ENCODE data around the gene MIEF2. TPM values are rescaled to one million over a fixed set of nuclear protein-coding genes. Genes with fewer than 3 reads are reported as not detected.
A peak's percentile ranks its signal among the peaks of the same experiment; 100 is the strongest.

The MIEF2 gene
- total RNA-seq, 1 donor from 2014 or later, result 29.6 TPM

DNA sequence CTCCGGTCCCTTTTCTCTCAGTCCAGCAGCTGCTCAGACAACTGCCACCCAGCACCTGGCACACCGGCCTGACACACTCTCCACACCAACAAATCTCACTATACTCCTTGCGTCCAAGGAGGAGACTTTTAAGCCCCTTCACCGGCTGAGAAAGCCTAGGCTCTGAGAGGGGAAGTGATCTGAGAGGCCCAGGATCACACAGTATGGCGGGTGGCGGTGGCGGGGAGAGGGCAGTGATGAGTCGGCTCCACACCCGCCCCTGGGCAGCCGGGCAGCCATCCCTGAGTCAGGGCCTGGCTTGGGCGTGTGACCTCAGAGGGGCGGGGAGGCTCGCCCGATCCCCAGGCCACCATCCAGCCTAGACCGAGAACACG is 2.5 kb upstream of the MIEF2 start:
- Histone ChIP-seq H3K4me3 (ENCODE audit: low read depth, low read length) (peak overlapping the region; percentile 86), H3K36me3 (ENCODE audit: control insufficient read depth, insufficient read depth, low read length) (peaks cover 5% of the 10 kb centered on the region), H3K27me3 (ENCODE audit: control insufficient read depth, insufficient read depth, low read length) (no peaks in the 10 kb centered on the region)
- no peak for DNase-seq (ENCODE audit: low read depth)
- TF ChIP-seq, protein P1, sequence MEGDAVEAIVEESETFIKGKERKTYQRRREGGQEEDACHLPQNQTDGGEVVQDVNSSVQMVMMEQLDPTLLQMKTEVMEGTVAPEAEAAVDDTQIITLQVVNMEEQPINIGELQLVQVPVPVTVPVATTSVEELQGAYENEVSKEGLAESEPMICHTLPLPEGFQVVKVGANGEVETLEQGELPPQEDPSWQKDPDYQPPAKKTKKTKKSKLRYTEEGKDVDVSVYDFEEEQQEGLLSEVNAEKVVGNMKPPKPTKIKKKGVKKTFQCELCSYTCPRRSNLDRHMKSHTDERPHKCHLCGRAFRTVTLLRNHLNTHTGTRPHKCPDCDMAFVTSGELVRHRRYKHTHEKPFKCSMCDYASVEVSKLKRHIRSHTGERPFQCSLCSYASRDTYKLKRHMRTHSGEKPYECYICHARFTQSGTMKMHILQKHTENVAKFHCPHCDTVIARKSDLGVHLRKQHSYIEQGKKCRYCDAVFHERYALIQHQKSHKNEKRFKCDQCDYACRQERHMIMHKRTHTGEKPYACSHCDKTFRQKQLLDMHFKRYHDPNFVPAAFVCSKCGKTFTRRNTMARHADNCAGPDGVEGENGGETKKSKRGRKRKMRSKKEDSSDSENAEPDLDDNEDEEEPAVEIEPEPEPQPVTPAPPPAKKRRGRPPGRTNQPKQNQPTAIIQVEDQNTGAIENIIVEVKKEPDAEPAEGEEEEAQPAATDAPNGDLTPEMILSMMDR (IDR thresholded peaks at IDR 0.05; ENCODE audit: insufficient read depth, low read length, poor library complexity, severe bottlenecking), result peak; percentile 16

DNA sequence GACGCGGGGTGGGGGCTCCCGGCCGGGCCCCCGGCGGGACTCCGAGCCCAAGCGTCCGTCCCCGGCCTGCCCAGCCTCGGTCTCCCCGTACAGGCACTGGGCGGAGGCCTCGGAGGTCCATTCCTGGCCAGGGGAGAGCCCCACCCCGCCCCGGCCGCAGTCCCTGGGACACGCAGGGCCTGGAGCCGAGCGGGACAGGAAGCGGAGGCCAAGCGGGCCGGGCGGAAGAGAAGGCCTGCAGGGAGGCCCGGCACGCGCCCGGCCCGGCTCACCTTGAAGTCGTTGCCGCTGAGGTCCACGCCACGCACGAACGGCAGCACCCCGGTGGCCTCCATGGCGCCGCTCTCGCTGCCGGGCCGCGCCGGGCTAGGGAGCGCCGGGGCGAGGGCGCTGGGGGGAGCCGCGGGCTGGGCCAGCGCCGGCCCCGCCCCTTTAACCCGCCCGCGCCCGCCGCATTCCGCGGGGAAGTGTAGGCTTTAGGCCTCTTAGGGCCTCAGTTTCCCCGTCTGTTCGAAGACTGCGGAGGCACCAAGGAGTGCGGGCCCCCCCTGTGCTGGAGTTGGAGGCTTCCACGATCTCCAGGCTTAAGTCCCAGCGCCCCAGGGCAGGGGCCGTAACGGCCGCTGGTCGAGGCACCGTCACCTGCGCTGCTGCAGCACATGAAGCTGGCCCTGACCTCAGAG is 2.0 kb upstream of the MIEF2 start, which contains the start of gene FLII:
FLII (minus strand) TSS at position 383 of the 683 bp plus-strand sequence; CDS start at position 335, 48 bp downstream.
- no peak for DNase-seq (ENCODE audit: low read depth)
- peaks cover 6% of the 10 kb centered on the region for H3K36me3 ChIP-seq (ENCODE audit: control insufficient read depth, insufficient read depth, low read length)
- TF ChIP-seq, protein P1 (IDR thresholded peaks at IDR 0.05; ENCODE audit: insufficient read depth, low read length, poor library complexity, severe bottlenecking), result no peak
- H3K27me3 ChIP-seq (ENCODE audit: control insufficient read depth, insufficient read depth, low read length), result no peaks in the 10 kb centered on the region
- peak within 1 kb of the TSS; percentile 86 for H3K4me3 ChIP-seq (ENCODE audit: low read depth, low read length)

DNA sequence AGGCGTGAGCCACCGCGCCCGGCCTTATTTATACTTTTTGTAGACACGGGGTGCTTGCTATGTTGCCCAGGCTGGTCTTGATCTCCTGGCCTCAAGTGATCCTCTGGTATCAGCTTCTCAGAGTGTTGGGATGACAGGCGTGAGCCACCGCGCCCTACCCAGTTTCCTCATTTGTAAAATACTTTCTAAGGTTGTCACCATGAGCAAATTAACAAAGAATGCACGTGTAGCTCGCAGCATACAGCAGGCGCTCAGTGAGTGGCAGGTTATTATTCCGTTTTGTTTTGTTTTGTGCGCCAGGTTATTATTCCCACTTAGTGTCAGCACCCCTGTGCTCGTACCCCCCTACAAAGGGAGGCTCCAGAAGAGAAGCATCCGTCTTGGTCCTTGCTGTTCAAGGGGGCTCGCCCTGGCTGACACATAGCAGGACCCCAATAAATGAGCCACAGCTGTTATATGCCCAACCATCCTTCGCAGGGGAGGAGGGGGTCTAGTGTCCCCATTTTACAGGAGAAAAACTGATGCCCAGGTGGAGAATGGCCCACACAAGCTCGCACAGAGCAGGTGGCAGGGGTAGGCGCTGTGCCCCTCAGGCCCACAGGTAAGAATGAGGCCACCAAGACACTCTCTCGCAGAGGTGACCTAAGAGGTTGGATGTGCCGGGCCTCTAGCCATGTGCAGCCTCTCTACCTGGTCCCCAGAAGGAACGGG is 686 bp upstream of the MIEF2 start:
- TF ChIP-seq, protein P1 (IDR thresholded peaks at IDR 0.05; ENCODE audit: insufficient read depth, low read length, poor library complexity, severe bottlenecking), result no peak
- H3K4me3 ChIP-seq (ENCODE audit: low read depth, low read length), result peak overlapping the region; percentile 10
- H3K36me3 ChIP-seq (ENCODE audit: control insufficient read depth, insufficient read depth, low read length), result peaks cover 5% of the 10 kb centered on the region
- no peak for DNase-seq (ENCODE audit: low read depth)
- H3K27me3 ChIP-seq (ENCODE audit: control insufficient read depth, insufficient read depth, low read length), result no peaks in the 10 kb centered on the region

DNA sequence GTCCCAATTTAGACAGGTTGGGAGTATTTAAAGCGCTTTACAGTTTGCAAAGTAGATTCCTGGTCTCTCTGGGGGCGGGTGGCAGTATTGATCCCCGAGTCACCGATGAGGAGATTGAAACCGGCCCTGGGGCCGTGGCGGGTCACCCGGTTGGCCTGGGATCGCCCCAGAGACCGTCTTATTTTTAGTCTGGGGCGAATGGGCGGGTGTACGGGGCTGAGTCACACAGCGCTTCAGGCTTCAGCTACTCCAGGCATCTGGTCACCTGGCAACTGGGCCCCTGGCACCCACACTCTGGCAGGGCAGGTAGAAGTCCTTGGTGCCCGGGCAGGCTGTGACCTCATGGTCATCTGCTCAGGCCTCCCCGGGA is 669 bp downstream of the MIEF2 start:
- TF ChIP-seq, protein P1 (IDR thresholded peaks at IDR 0.05; ENCODE audit: insufficient read depth, low read length, poor library complexity, severe bottlenecking), result no peak
- Histone ChIP-seq H3K4me3 (ENCODE audit: low read depth, low read length) (peak overlapping the region; percentile 89), H3K36me3 (ENCODE audit: control insufficient read depth, insufficient read depth, low read length) (peaks cover 4% of the 10 kb centered on the region), H3K27me3 (ENCODE audit: control insufficient read depth, insufficient read depth, low read length) (no peaks in the 10 kb centered on the region)
- peak; percentile 69 for DNase-seq (ENCODE audit: low read depth)

DNA sequence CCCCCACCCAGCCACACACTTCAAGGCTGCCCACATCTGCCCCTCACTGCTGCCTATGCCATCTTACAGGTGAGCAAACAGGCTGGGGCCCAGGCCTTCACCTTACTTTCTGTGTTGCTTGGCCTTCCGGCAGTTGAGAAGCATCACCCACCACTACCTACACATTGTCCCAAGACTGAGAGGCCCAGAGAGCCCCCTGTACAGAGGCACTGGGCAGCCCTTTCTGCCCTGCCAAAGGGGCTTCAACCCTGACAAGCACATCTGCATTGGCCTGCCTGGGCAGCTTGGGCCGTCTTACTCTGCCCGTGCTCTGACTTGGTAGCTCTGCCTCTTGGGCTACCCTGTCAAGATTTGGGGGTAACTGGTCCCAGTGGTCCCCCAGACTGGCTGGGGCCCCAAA is 1.2 kb downstream of the MIEF2 start:
- peak overlapping the region; percentile 89 for H3K4me3 ChIP-seq (ENCODE audit: low read depth, low read length)
- TF ChIP-seq, protein P1 (IDR thresholded peaks at IDR 0.05; ENCODE audit: insufficient read depth, low read length, poor library complexity, severe bottlenecking), result no peak
- H3K27me3 ChIP-seq (ENCODE audit: control insufficient read depth, insufficient read depth, low read length), result no peaks in the 10 kb centered on the region
- no peak for DNase-seq (ENCODE audit: low read depth)
- peaks cover 1% of the 10 kb centered on the region for H3K36me3 ChIP-seq (ENCODE audit: control insufficient read depth, insufficient read depth, low read length)

Data from kidney epithelial cell (primary cell).